Mucosa of descending colon (tissue), 3 donors: ENCODE measurements around the gene MYH13. TPM values are rescaled to one million over a fixed set of nuclear protein-coding genes. Genes with fewer than 3 reads are reported as not detected.

ENCODE experiments used
- ATAC-seq: fragments of 200-7000 bp; cut with Tn5 transposase; one replicate; pipeline ENCODE4 v1.9.1; 2020; ENCODE audit warnings: mild to moderate bottlenecking, moderate library complexity
- DNase-seq, 3 donors: peaks; one replicate each; pipeline ENCODE4 v3.0.0-alpha.2; 2020
- H3K36me3 ChIP-seq: fragments of 200-600 bp; one replicate; pipeline ENCODE4 v1.8.0; 2021; ENCODE audit warnings: low read depth, mild to moderate bottlenecking
- H3K4me1 ChIP-seq: fragments of 200-600 bp; one replicate; pipeline ENCODE4 v1.8.0; 2021; ENCODE audit warnings: low read depth, mild to moderate bottlenecking
- H3K4me3 ChIP-seq: fragments of 200-600 bp; one replicate; pipeline ENCODE4 v1.8.0; 2021; ENCODE audit warnings: mild to moderate bottlenecking
- H3K9me3 ChIP-seq: fragments of 200-600 bp; one replicate; pipeline ENCODE4 v1.8.0; 2021; ENCODE audit warnings: mild to moderate bottlenecking
- CTCF ChIP-seq: fragments of 200-600 bp; IDR thresholded peaks from one replicate; pipeline ENCODE4 v1.8.0; 2022; ENCODE audit warnings: antibody characterized with exemption, mild to moderate bottlenecking
- intact Hi-C, 2 donors: fragments of 100-400 bp; cut with DNase I in 1 of 2; cut with micrococcal nuclease in 1 of 2; formaldehyde crosslinking; loops; one replicate each; pipeline versions ENCODE4 v1.11.0 to v1.11.1; 2022; cut with DNase I, micrococcal nuclease
- total RNA-seq, 3 donors: library from RNA; stranded (reverse); fragmentation: NEBNext Ultra II Directional in 2 of 3; extraction: Animal tissue kit (Norgen Biotek cat#: 25700) in 2 of 3; gene quantifications; one replicate each; pipeline versions ENCODE4 v1.2.1 to v1.2.4, GENCODE V29; 2021 to 2023
- donor health status: DM: no; HTN: no; CAD: no; lungs with moderate emphysema.
- donor health status: DM: no; HTN: no; CAD: no.
- donor health status: DM: no; HTN: yes; CAD: no.

MYH13 gene
- total RNA-seq, 3 donors from 2014 or later = 0.05 TPM; not detected in 2

GRCh38 chr17:10403589-10403988 is 30.8 kb upstream of the MYH13 start:
- H3K4me1 ChIP-seq = no peaks in the 10 kb centered on the region
- H3K9me3 ChIP-seq = no peaks in the 10 kb centered on the region
- no peaks in the 10 kb centered on the region for H3K36me3 ChIP-seq
- peak; percentile 91 for ATAC-seq
- peak in 1 of 3 donors; percentile 63 for DNase-seq
- no peak overlapping the region for H3K4me3 ChIP-seq
- no peak for TF ChIP-seq CTCF
- intact Hi-C loops = no loop called here

- Histone ChIP-seq H3K4me3 (no peak overlapping the region), H3K9me3 (no peaks in the 10 kb centered on the region), H3K36me3 (no peaks in the 10 kb centered on the region), H3K4me1 (no peaks in the 10 kb centered on the region)
- ATAC-seq = no peak
- intact Hi-C loops = no loop called here
- TF ChIP-seq CTCF = no peak
- no peak for DNase-seq
Observed at GRCh38 chr17:10398352-10398751, 25.5 kb upstream of the MYH13 start.

- intact Hi-C loops = no loop called here
- Histone ChIP-seq H3K9me3 (no peaks in the 10 kb centered on the region), H3K36me3 (no peaks in the 10 kb centered on the region), H3K4me1 (no peaks in the 10 kb centered on the region), H3K4me3 (no peak overlapping the region)
- DNase-seq (no peak), ATAC-seq (no peak)
- no peak for TF ChIP-seq CTCF
Observed at GRCh38 chr17:10396524-10397163, 23.8 kb upstream of the MYH13 start.

- Histone ChIP-seq H3K36me3 (no peaks in the 10 kb centered on the region), H3K4me3 (no peak overlapping the region), H3K4me1 (no peaks in the 10 kb centered on the region), H3K9me3 (no peaks in the 10 kb centered on the region)
- intact Hi-C loops = no loop called here
- DNase-seq (no peak), ATAC-seq (no peak)
- no peak for TF ChIP-seq CTCF
Observed at GRCh38 chr17:10394201-10394887, 21.5 kb upstream of the MYH13 start.

GRCh38 chr17:10392880-10393279 is 20.1 kb upstream of the MYH13 start:
- ATAC-seq = no peak
- no peaks in the 10 kb centered on the region for H3K4me1 ChIP-seq
- TF ChIP-seq CTCF = no peak

More at GRCh38 chr17:10392880-10393279, 20.1 kb upstream of the MYH13 start:
- no peaks in the 10 kb centered on the region for H3K36me3 ChIP-seq
- no peak overlapping the region for H3K4me3 ChIP-seq
- H3K9me3 ChIP-seq = no peaks in the 10 kb centered on the region
- no peak for DNase-seq
- intact Hi-C loops = no loop called here
